OCI-M1 (cell line): Measurements from ENCODE around the gene TMCC3.

Experiments used
- DNase-seq: peaks from one replicate; lab custom pipeline; 2025; lab: John Stamatoyannopoulos, UW

Gene TMCC3

GRCh38 chr12:94674051-94674451, 23.7 kb upstream of the TMCC3 start:
- peak; percentile 14 for DNase-seq

- no peak for DNase-seq
These were observed 23.1 kb upstream of the TMCC3 start for GRCh38 chr12:94673496-94673895.

- no peak for DNase-seq
These were observed 21.6 kb upstream of the TMCC3 start for GRCh38 chr12:94671917-94672316.

GRCh38 chr12:94670898-94671297, 20.5 kb upstream of the TMCC3 start:
- no peak for DNase-seq

- DNase-seq: no peak
These were observed 19.7 kb upstream of the TMCC3 start for GRCh38 chr12:94670075-94670474.

GRCh38 chr12:94667031-94667540, 16.7 kb upstream of the TMCC3 start:
- no peak for DNase-seq

- DNase-seq: no peak
These were observed 15.8 kb upstream of the TMCC3 start for GRCh38 chr12:94666158-94666557.

- DNase-seq: no peak
These were observed 13.3 kb upstream of the TMCC3 start for GRCh38 chr12:94663702-94664101.

GRCh38 chr12:94663071-94663470, 12.7 kb upstream of the TMCC3 start:
- no peak for DNase-seq

GRCh38 chr12:94660436-94660835, 10.1 kb upstream of the TMCC3 start:
- DNase-seq: no peak

GRCh38 chr12:94659346-94659930, 9.1 kb upstream of the TMCC3 start:
- no peak for DNase-seq

GRCh38 chr12:94658931-94659330, 8.6 kb upstream of the TMCC3 start:
- no peak for DNase-seq

- no peak for DNase-seq
These were observed 6.2 kb upstream of the TMCC3 start for GRCh38 chr12:94656556-94656955.

- DNase-seq: no peak
These were observed 811 bp downstream of the TMCC3 start for GRCh38 chr12:94649349-94650142.

- no peak for DNase-seq
These were observed 1.8 kb downstream of the TMCC3 start for GRCh38 chr12:94648578-94648977.

- DNase-seq: no peak
These were observed 6.0 kb downstream of the TMCC3 start for GRCh38 chr12:94644141-94644979.

- DNase-seq: no peak
These were observed 6.8 kb downstream of the TMCC3 start for GRCh38 chr12:94643606-94644005.

- DNase-seq: no peak
These were observed 9.1 kb downstream of the TMCC3 start for GRCh38 chr12:94641283-94641682.

- no peak for DNase-seq
These were observed 10.0 kb downstream of the TMCC3 start for GRCh38 chr12:94640134-94640928.

GRCh38 chr12:94638521-94638920, 11.8 kb downstream of the TMCC3 start:
- DNase-seq: no peak

- no peak for DNase-seq
These were observed 12.8 kb downstream of the TMCC3 start for GRCh38 chr12:94637390-94638113.
